ENCODE data around the gene TMEM184B. TPM values are rescaled to one million over a fixed set of nuclear protein-coding genes. Genes with fewer than 3 reads are reported as not detected.

TMEM184B gene
- total and polyA plus RNA-seq, 2 experiments from 2014 or later = 42.2 to 95.1 TPM

DNA sequence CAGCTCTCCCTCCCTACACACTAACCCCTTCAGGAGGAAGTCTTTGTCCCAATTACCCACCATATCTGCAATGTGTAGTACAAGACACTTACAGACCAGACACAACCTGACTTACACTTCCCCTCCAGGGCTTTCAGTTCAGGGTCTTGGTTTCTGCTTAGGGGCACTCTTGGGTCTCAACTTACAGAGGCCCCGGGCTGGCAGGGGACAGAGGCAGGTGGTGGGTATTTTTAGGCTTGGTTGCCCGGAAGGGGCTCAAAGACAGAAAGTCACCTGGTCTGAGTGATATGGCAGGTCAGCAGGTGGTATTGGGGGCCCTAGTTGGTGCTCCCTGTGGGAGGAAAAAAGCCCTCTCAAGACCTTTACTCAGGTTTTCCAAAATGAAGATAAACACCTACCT is 3.4 kb upstream of the TMEM184B start:
- H3K4me3 ChIP-seq = no peak overlapping the region
- H3K79me2 ChIP-seq (replicated peaks; ENCODE audit: insufficient read depth) = peaks cover 14% of the 10 kb centered on the region
- H3K4me1 ChIP-seq (ENCODE audit: insufficient read depth) = peaks cover 11% of the 10 kb centered on the region
- Mint-ChIP-seq H3K27ac (no peak overlapping the region; the same call in 1 of the 2 replicates), H3K36me3 (ENCODE audit: low read depth) (no peaks in the 10 kb centered on the region), H3K9me3 (no peaks in the 10 kb centered on the region), H3K4me1 (peaks cover 30% of the 10 kb centered on the region), H3K27me3 (ENCODE audit: insufficient read depth, low read depth, poor library complexity) (peaks cover 30% of the 10 kb centered on the region), H3K4me3 (no peak overlapping the region)
- peaks cover 9% of the 10 kb centered on the region; the same call in 1 of the 2 replicates for H3K27me3 ChIP-seq (ENCODE audit: insufficient read depth)
- H3K9me2 ChIP-seq (ENCODE audit: insufficient read depth) = no peaks in the 10 kb centered on the region
- H3K4me2 ChIP-seq = no peak overlapping the region
- DNase-seq (ENCODE audit: low spot score) = no peak
- H3F3A ChIP-seq (replicated peaks; ENCODE audit: low read depth) = peaks cover 19% of the 10 kb centered on the region
- ATAC-seq = no peak
- H2AFZ ChIP-seq = no peak overlapping the region
- TF ChIP-seq CREB1 (CRISPR knock-in tag; IDR thresholded peaks at IDR 0.05; ENCODE audit: low read depth) (no peak), POLR2AphosphoS5 (IDR thresholded peaks at IDR 0.05; ENCODE audit: low read depth) (no peak), STAT1 (IDR thresholded peaks at IDR 0.05; ENCODE audit: unreplicated experiment) (no peak)
- H4K20me1 ChIP-seq (replicated peaks; ENCODE audit: insufficient read depth) = peaks cover 6% of the 10 kb centered on the region
- H3K27ac ChIP-seq (ENCODE audit: low read depth) = no peak overlapping the region
- no peaks in the 10 kb centered on the region for H3K36me3 ChIP-seq (ENCODE audit: insufficient read depth)

DNA sequence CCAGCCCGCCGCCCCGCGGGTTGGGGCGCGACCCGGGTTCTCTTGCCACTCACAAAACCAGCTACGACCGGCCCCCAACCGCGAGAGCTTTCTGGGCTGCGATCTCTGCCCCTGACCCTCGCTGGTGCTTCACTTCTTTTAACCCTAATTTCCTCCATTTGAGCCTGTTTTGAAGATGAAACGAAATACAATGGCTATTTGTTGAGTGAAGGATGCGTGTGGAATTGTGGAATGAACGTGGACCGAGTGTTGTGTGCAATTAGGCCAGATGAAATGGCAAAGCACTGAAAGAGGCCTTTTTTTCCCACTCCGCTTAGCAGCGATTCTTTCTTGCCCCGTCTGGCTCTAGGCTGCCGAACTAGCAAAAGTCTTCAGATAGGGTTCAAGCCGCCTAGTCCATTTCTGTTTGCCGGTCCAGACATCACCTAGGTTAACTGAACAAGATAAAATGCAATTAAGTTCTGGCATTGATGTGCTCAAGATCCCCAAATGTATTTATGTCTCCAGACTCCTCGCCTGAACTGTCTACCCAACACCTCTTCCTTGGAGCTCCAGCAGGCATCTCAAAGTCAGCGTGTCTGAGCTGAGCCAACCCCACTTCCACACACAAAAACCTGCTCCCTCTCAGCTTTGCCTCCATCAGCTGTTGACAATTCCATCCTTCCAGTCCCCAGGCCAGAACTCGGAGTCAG is 471 bp upstream of the TMEM184B start:
- Mint-ChIP-seq H3K27me3 (ENCODE audit: insufficient read depth, low read depth, poor library complexity) (peaks cover 27% of the 10 kb centered on the region), H3K9me3 (no peaks in the 10 kb centered on the region), H3K27ac (no peak overlapping the region), H3K4me1 (peaks cover 38% of the 10 kb centered on the region), H3K36me3 (ENCODE audit: low read depth) (0 out of 3 replicates have a peak, but pooled peaks cover 2% of the 10 kb centered on the region), H3K4me3 (peak overlapping the region; percentile 86)
- DNase-seq (ENCODE audit: low spot score) = no peak
- Histone ChIP-seq H3K4me3 (peak overlapping the region; percentile 75), H3K4me1 (ENCODE audit: insufficient read depth) (peaks cover 18% of the 10 kb centered on the region), H2AFZ (peak overlapping the region; percentile 100), H3K27ac (ENCODE audit: low read depth) (no peak overlapping the region), H4K20me1 (replicated peaks; ENCODE audit: insufficient read depth) (peaks cover 30% of the 10 kb centered on the region), H3K4me2 (peak overlapping the region; percentile 95), H3K27me3 (ENCODE audit: insufficient read depth) (peaks cover 9% of the 10 kb centered on the region; the same call in 1 of the 2 replicates), H3K9me2 (ENCODE audit: insufficient read depth) (no peaks in the 10 kb centered on the region), H3F3A (replicated peaks; ENCODE audit: low read depth) (peaks cover 15% of the 10 kb centered on the region), H3K79me2 (replicated peaks; ENCODE audit: insufficient read depth) (peaks cover 43% of the 10 kb centered on the region), H3K36me3 (ENCODE audit: insufficient read depth) (no peaks in the 10 kb centered on the region)
- no peak for ATAC-seq
- TF ChIP-seq JUNB (IDR thresholded peaks at IDR 0.05; ENCODE audit: unreplicated experiment) = no peak
- TF ChIP-seq EZH2phosphoT487 (IDR thresholded peaks at IDR 0.05; ENCODE audit: unreplicated experiment) = no peak
- no peak for TF ChIP-seq ZNF331 (CRISPR knock-in tag; IDR thresholded peaks at IDR 0.05; ENCODE audit: low read depth)
- TF ChIP-seq, protein P1, sequence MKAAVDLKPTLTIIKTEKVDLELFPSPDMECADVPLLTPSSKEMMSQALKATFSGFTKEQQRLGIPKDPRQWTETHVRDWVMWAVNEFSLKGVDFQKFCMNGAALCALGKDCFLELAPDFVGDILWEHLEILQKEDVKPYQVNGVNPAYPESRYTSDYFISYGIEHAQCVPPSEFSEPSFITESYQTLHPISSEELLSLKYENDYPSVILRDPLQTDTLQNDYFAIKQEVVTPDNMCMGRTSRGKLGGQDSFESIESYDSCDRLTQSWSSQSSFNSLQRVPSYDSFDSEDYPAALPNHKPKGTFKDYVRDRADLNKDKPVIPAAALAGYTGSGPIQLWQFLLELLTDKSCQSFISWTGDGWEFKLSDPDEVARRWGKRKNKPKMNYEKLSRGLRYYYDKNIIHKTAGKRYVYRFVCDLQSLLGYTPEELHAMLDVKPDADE (IDR thresholded peaks at IDR 0.05) = no peak
- TF ChIP-seq, protein P2, sequence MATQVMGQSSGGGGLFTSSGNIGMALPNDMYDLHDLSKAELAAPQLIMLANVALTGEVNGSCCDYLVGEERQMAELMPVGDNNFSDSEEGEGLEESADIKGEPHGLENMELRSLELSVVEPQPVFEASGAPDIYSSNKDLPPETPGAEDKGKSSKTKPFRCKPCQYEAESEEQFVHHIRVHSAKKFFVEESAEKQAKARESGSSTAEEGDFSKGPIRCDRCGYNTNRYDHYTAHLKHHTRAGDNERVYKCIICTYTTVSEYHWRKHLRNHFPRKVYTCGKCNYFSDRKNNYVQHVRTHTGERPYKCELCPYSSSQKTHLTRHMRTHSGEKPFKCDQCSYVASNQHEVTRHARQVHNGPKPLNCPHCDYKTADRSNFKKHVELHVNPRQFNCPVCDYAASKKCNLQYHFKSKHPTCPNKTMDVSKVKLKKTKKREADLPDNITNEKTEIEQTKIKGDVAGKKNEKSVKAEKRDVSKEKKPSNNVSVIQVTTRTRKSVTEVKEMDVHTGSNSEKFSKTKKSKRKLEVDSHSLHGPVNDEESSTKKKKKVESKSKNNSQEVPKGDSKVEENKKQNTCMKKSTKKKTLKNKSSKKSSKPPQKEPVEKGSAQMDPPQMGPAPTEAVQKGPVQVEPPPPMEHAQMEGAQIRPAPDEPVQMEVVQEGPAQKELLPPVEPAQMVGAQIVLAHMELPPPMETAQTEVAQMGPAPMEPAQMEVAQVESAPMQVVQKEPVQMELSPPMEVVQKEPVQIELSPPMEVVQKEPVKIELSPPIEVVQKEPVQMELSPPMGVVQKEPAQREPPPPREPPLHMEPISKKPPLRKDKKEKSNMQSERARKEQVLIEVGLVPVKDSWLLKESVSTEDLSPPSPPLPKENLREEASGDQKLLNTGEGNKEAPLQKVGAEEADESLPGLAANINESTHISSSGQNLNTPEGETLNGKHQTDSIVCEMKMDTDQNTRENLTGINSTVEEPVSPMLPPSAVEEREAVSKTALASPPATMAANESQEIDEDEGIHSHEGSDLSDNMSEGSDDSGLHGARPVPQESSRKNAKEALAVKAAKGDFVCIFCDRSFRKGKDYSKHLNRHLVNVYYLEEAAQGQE (IDR thresholded peaks at IDR 0.05; ENCODE audit: unreplicated experiment) = no peak
- no peak for TF ChIP-seq CREB1 (CRISPR knock-in tag; IDR thresholded peaks at IDR 0.05; ENCODE audit: low read depth)
- no peak for TF ChIP-seq POLR2AphosphoS5 (IDR thresholded peaks at IDR 0.05; ENCODE audit: low read depth)
- no peak for TF ChIP-seq EZH2 (IDR thresholded peaks at IDR 0.05; ENCODE audit: low read depth, unreplicated experiment)
- no peak for TF ChIP-seq STAT1 (IDR thresholded peaks at IDR 0.05; ENCODE audit: unreplicated experiment)
- TF ChIP-seq, protein P3, sequence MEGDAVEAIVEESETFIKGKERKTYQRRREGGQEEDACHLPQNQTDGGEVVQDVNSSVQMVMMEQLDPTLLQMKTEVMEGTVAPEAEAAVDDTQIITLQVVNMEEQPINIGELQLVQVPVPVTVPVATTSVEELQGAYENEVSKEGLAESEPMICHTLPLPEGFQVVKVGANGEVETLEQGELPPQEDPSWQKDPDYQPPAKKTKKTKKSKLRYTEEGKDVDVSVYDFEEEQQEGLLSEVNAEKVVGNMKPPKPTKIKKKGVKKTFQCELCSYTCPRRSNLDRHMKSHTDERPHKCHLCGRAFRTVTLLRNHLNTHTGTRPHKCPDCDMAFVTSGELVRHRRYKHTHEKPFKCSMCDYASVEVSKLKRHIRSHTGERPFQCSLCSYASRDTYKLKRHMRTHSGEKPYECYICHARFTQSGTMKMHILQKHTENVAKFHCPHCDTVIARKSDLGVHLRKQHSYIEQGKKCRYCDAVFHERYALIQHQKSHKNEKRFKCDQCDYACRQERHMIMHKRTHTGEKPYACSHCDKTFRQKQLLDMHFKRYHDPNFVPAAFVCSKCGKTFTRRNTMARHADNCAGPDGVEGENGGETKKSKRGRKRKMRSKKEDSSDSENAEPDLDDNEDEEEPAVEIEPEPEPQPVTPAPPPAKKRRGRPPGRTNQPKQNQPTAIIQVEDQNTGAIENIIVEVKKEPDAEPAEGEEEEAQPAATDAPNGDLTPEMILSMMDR (conservative IDR thresholded peaks at IDR 0.05; ENCODE audit: low read depth in 2 of 2) = no peak
- no peak for TF ChIP-seq NANOG (IDR thresholded peaks at IDR 0.05; ENCODE audit: borderline replicate concordance)

All from GM23338 (cell line).